ENCODE measurements around the gene CACNB4.

GRCh38 chr2:151815821-151816489 lies 282.9 kb downstream of the CACNB4 start:
- no peak for TF ChIP-seq CTCF (conservative IDR thresholded peaks at IDR 0.05; ENCODE audit: low read length)
- no peak for TF ChIP-seq EZH2phosphoT487 (IDR thresholded peaks at IDR 0.05; ENCODE audit: borderline replicate concordance)

All from Loucy (cell line).